Lung (tissue), 12 donors: ENCODE data around the gene TMEM19. TPM values are rescaled to one million over a fixed set of nuclear protein-coding genes. Genes with fewer than 3 reads are reported as not detected.

Experiments used
- ATAC-seq: fragments of 200-7000 bp; cut with Tn5 transposase; one replicate; pipeline ENCODE4 v1.9.1; 2020; ENCODE audit warnings: moderate number of reproducible peaks; ENCODE audit not compliant: insufficient read depth, low FRiP score
- DNase-seq, 3 donors: peaks; one replicate each; pipeline ENCODE4 v3.0.0-alpha.2; 2013 to 2017
- H3K27ac ChIP-seq, 2 donors: one replicate each; pipeline ENCODE4 v1.5.1; 2013; ENCODE audit warnings: mild to moderate bottlenecking in 2 of 2, moderate library complexity in 2 of 2, control low read depth in 1 of 2, inconsistent platforms in 1 of 2, low read depth in 1 of 2, low read length in 1 of 2
- H3K27me3 ChIP-seq, 3 donors: one replicate each; pipeline ENCODE4 v1.5.1; 2013; ENCODE audit warnings: low read length in 2 of 3; ENCODE audit not compliant: control insufficient read depth in 3 of 3, insufficient read depth in 3 of 3
- H3K36me3 ChIP-seq, 4 donors: one replicate each; pipeline ENCODE4 v1.5.1; 2013; ENCODE audit warnings: low read length in 4 of 4, mild to moderate bottlenecking in 1 of 4, moderate library complexity in 1 of 4; ENCODE audit not compliant: control insufficient read depth in 4 of 4, insufficient read depth in 4 of 4
- H3K4me1 ChIP-seq, 5 donors: one replicate each; pipeline ENCODE4 v1.5.1; 2013; ENCODE audit warnings: low read length in 5 of 5, mild to moderate bottlenecking in 2 of 5, moderate library complexity in 1 of 5; ENCODE audit not compliant: control insufficient read depth in 5 of 5, insufficient read depth in 5 of 5
- H3K4me3 ChIP-seq: one replicate; pipeline ENCODE4 v1.5.1; 2013; ENCODE audit warnings: mild to moderate bottlenecking, control low read depth, moderate library complexity
- H3K9ac ChIP-seq, 2 donors: one replicate each; pipeline ENCODE4 v1.5.1; 2013; ENCODE audit warnings: low read length in 2 of 2, control low read depth in 1 of 2; ENCODE audit not compliant: insufficient read depth in 1 of 2
- H3K9me3 ChIP-seq, 4 donors: one replicate each; pipeline ENCODE4 v1.5.1; 2013; ENCODE audit warnings: low read length in 3 of 4, mild to moderate bottlenecking in 1 of 4, moderate library complexity in 1 of 4; ENCODE audit not compliant: control insufficient read depth in 4 of 4, insufficient read depth in 3 of 4
- WGBS, 2 donors: extraction: QIAGEN DNeasy Blood & Tissue Kit; methylation state at CpG; one replicate each; pipeline ENCODE4 v1.1.7; 2013; 5-methylcytosine and 5-hydroxymethylcytosine counted together
- polyA plus RNA-seq, 2 donors: library from polyadenylated mRNA; stranded (reverse); fragments of 200-250 nt; gene quantifications; one replicate each; pipeline ENCODE4 v1.2.1, GENCODE V29; 2013
- total RNA-seq, 2 donors: library from RNA; depleted of rRNA in 1 of 2; stranded (reverse); fragments of >200 nt in 1 of 2; gene quantifications; one replicate each; pipeline ENCODE4 v1.2.1, GENCODE V29; 2014 to 2021
- TF ChIP-seq, protein P1 (sequence below): IDR thresholded peaks from 2 replicates; pipeline ENCODE4 v1.5.1; 2012; ENCODE audit warnings: mild to moderate bottlenecking; ENCODE audit errors: control extremely low read depth, extremely low read depth
- donor health status: control.
- donor health status: control.
- donor health status: Bipolar disorder and iron deficiency.
- donor health status: healthy.
- donor health status: DM: yes; HTN: yes; CAD: no.

The TMEM19 gene
- total and polyA plus RNA-seq, 4 donors: 8.9 to 25.2 (median 13.4) TPM

DNA sequence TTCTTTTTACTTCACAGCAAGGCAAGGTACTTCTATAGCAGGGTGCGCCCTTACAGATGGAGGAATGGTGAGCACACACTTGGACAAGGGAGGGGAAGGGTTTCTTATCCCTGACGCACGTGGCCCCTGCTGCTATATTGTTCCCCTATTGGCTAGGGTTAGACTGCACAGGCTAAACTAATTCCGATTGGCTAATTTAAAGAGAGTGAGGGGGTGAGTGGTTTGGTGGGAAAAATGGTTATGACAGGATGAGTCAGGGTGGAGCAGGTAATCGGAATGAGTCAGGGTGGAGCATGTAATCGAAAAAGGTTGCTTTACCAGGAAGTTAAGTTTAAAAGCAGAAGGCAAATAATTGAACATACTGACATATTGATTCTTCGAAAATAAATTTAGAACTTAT is 45.1 kb downstream of the TMEM19 start:
- no peaks in the 10 kb centered on the region for H3K27me3 ChIP-seq
- H3K9me3 ChIP-seq: peaks cover 0 to 2% (median 0%) of the 10 kb centered on the region in 4 donors
- 74 to 85% methylated on average over 7 of the region's 7 CpGs for WGBS, 2 donors
- H3K4me1 ChIP-seq: no peaks in the 10 kb centered on the region
- H3K36me3 ChIP-seq: no peaks in the 10 kb centered on the region
- H3K9ac ChIP-seq: no peak overlapping the region
- TF ChIP-seq, protein P1, sequence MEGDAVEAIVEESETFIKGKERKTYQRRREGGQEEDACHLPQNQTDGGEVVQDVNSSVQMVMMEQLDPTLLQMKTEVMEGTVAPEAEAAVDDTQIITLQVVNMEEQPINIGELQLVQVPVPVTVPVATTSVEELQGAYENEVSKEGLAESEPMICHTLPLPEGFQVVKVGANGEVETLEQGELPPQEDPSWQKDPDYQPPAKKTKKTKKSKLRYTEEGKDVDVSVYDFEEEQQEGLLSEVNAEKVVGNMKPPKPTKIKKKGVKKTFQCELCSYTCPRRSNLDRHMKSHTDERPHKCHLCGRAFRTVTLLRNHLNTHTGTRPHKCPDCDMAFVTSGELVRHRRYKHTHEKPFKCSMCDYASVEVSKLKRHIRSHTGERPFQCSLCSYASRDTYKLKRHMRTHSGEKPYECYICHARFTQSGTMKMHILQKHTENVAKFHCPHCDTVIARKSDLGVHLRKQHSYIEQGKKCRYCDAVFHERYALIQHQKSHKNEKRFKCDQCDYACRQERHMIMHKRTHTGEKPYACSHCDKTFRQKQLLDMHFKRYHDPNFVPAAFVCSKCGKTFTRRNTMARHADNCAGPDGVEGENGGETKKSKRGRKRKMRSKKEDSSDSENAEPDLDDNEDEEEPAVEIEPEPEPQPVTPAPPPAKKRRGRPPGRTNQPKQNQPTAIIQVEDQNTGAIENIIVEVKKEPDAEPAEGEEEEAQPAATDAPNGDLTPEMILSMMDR: no peak
- ATAC-seq (no peak), DNase-seq (no peak)
- H3K4me3 ChIP-seq: no peak overlapping the region
- H3K27ac ChIP-seq: no peak overlapping the region

DNA sequence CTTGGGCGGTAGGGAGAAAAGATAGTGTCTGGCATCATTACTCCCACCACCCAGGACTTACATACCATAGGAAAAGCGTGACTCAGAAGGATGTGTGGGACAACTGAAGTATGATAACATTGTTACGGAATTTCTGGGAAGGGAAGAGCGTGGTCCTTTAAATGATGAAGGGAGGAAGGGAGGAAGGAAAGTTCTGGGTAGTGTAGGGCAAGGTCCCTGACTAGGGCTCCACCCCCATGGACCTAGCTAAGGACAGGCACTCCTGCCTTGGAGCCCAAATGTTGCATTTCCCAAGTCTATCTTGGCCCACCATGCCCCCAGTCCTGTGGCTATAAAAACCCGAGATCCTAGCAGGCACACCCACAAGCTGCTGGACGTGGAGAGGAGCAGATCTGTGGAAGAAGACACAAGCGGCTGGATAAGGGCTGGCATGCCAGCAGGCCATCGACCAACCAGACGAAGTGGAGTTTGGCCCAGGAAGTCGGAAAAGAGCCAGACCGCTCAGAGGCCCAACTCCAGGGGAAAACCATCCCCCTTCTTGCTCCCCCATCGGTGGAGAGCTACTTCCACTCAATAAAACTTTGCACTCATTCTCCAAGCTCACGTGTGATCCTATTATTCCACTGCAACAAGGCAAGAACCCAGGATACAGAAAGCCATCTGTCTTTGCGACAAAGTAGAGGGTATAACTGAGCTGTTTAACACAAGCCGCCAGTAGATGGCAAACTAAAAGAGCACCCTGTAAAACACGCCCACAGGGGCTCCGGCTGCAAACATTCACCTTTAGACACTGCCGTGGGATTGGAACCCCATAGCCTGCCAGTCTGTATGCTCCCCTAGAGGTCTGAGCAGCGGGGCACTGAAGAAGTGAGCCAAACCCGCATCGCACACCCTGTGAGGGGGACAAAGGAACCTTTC is 45.8 kb downstream of the TMEM19 start:
- H3K9ac ChIP-seq: no peak overlapping the region
- H3K4me3 ChIP-seq: no peak overlapping the region
- no peaks in the 10 kb centered on the region for H3K36me3 ChIP-seq
- TF ChIP-seq, protein P1: no peak
- 78 to 85% methylated on average over 21 of the region's 21 CpGs for WGBS, 2 donors
- H3K9me3 ChIP-seq: peaks cover 0 to 2% (median 0%) of the 10 kb centered on the region in 4 donors
- no peaks in the 10 kb centered on the region for H3K27me3 ChIP-seq
- ATAC-seq (no peak), DNase-seq (no peak)
- no peak overlapping the region for H3K27ac ChIP-seq
- no peaks in the 10 kb centered on the region for H3K4me1 ChIP-seq

DNA sequence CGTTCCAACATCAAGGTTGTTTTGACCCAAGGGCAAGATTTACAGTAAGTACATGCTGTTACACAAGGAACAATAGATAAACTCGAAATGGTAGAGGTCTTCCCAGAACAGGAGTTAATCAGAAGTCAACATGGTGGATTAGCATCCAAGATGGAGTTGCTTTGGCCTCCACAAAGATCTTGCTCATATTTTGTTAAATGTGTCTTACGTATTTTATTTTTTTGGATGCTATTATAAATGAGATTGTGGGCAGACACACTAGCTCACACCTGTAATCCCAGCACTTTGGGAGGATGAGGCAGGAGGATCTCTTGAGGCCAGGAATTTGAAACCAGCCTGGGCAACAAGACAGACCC is 46.5 kb downstream of the TMEM19 start:
- Histone ChIP-seq H3K27ac (no peak overlapping the region), H3K36me3 (no peaks in the 10 kb centered on the region), H3K4me3 (no peak overlapping the region), H3K4me1 (no peaks in the 10 kb centered on the region), H3K9ac (no peak overlapping the region), H3K27me3 (no peaks in the 10 kb centered on the region), H3K9me3 (peaks cover 0 to 2% (median 0%) of the 10 kb centered on the region in 4 donors)
- WGBS, 2 donors: 80 to 90% methylated on average over 3 of the region's 3 CpGs
- no peak for ATAC-seq
- no peak for DNase-seq
- TF ChIP-seq, protein P1: no peak
